ENCODE results near the gene TSSK3. TPM values are rescaled to one million over a fixed set of nuclear protein-coding genes. Genes with fewer than 3 reads are reported as not detected.
A peak's percentile ranks its signal among the peaks of the same experiment; 100 is the strongest.

Gene TSSK3
- polyA plus RNA-seq (2011; rRNA removed), result 0.33 and 0.45 TPM in 2 replicates
- not detected in 2 replicates for polyA minus RNA-seq (2011; rRNA and poly(A)+ RNA removed)

GRCh38 chr1:32362474-32363313, at the start of gene TSSK3, which contains the start of gene FAM229A:
TSSK3 (plus strand) TSS chr1:32362539; CDS start chr1:32362702, 163 bp downstream.
FAM229A (minus strand) TSS chr1:32362485; CDS start chr1:32362091, 394 bp downstream.
- TF ChIP-seq CTCF (IDR thresholded peaks at IDR 0.05; ENCODE audit: low read depth, low read length), result no peak
- Histone ChIP-seq H3K27me3 (ENCODE audit: control insufficient read depth, insufficient read depth, low read length) (no peaks in the 10 kb centered on the region), H3K9me3 (ENCODE audit: control insufficient read depth, insufficient read depth, low read length) (no peaks in the 10 kb centered on the region), H3K27ac (ENCODE audit: low read depth, low read length) (peak within 1 kb of the TSS; percentile 11), H3K4me3 (ENCODE audit: low read depth, low read length) (peak within 1 kb of the TSS; percentile 39)
- ChIA-PET CTCF (interaction anchor here (0.7 kb wide), 1 partner anchor 139 kb away, joined by 9 read pairs; no protein-coding TSS in a partner anchor), POLR2A (interaction anchor here (0.6 to 1.7 kb wide), 3 partner anchors 12 to 1332 kb away, joined by 3 to 5 read pairs (median 3); partner anchors contain the start of gene MARCKSL1)
- no peak for DNase-seq (ENCODE audit: low read depth, low spot score)

- Histone ChIP-seq H3K9me3 (ENCODE audit: control insufficient read depth, insufficient read depth, low read length) (no peaks in the 10 kb centered on the region), H3K27ac (ENCODE audit: low read depth, low read length) (no peak overlapping the region), H3K4me3 (ENCODE audit: low read depth, low read length) (no peak overlapping the region), H3K27me3 (ENCODE audit: control insufficient read depth, insufficient read depth, low read length) (no peaks in the 10 kb centered on the region)
- ChIA-PET CTCF (interaction anchor here (0.9 to 3.3 kb wide), 4 partner anchors 10 to 101 kb away, joined by 3 to 38 read pairs (median 3); no protein-coding TSS in a partner anchor), POLR2A (interaction anchor here (1.3 kb wide), 1 partner anchor 19 kb away, joined by 5 read pairs; the partner anchor contains the start of gene MARCKSL1)
- no peak for DNase-seq (ENCODE audit: low read depth, low spot score)
- TF ChIP-seq CTCF (IDR thresholded peaks at IDR 0.05; ENCODE audit: low read depth, low read length), result no peak
Measured at GRCh38 chr1:32316903-32317277, 45.4 kb upstream of the TSSK3 start.

- H3K9me3 ChIP-seq (ENCODE audit: control insufficient read depth, insufficient read depth, low read length), result no peaks in the 10 kb centered on the region
- H3K4me3 ChIP-seq (ENCODE audit: low read depth, low read length), result no peak overlapping the region
- H3K27me3 ChIP-seq (ENCODE audit: control insufficient read depth, insufficient read depth, low read length), result no peaks in the 10 kb centered on the region
- CTCF ChIA-PET, result interaction anchor here (3.3 kb wide), 1 partner anchor 102 kb away, joined by 38 read pairs; no protein-coding TSS in a partner anchor
- no peak for DNase-seq (ENCODE audit: low read depth, low spot score)
- H3K27ac ChIP-seq (ENCODE audit: low read depth, low read length), result no peak overlapping the region
- TF ChIP-seq CTCF (IDR thresholded peaks at IDR 0.05; ENCODE audit: low read depth, low read length), result no peak
- POLR2A ChIA-PET, result interaction anchor here (1.3 kb wide), 1 partner anchor 18 kb away, joined by 5 read pairs; the partner anchor contains the start of gene MARCKSL1
Measured at GRCh38 chr1:32318127-32318869, 44.0 kb upstream of the TSSK3 start.

- no peak for TF ChIP-seq CTCF (IDR thresholded peaks at IDR 0.05; ENCODE audit: low read depth, low read length)
- ChIA-PET CTCF (interaction anchor here (0.6 to 2.4 kb wide), 3 partner anchors 10 to 106 kb away, joined by 4 to 10 read pairs (median 6); no protein-coding TSS in a partner anchor), POLR2A (interaction anchor here (0.5 to 2.4 kb wide), 7 partner anchors 10 to 131 kb away, joined by 3 to 13 read pairs (median 4); partner anchors contain the start of gene MARCKSL1)
- H3K9me3 ChIP-seq (ENCODE audit: control insufficient read depth, insufficient read depth, low read length), result no peaks in the 10 kb centered on the region
- no peak overlapping the region for H3K4me3 ChIP-seq (ENCODE audit: low read depth, low read length)
- DNase-seq (ENCODE audit: low read depth, low spot score), result no peak
- H3K27ac ChIP-seq (ENCODE audit: low read depth, low read length), result peak overlapping the region; percentile 0
- no peaks in the 10 kb centered on the region for H3K27me3 ChIP-seq (ENCODE audit: control insufficient read depth, insufficient read depth, low read length)
Measured at GRCh38 chr1:32321712-32322291, 40.5 kb upstream of the TSSK3 start.
